HEK293 (cell line): ENCODE measurements around the gene TRPM5.

ENCODE experiments used
- KLF1 ChIP-seq: fragments of 450-650 bp; formaldehyde crosslinking; IDR thresholded peaks from 2 replicates; pipeline ENCODE4 v1.5.1; 2016; ENCODE audit warnings: missing biosample characterization, missing genetic modification characterization
- ZBTB21 ChIP-seq: fragments of 450-650 bp; formaldehyde crosslinking; IDR thresholded peaks from 2 replicates; pipeline ENCODE4 v1.5.1; 2017; ENCODE audit warnings: missing biosample characterization, missing genetic modification characterization
- ZNF138 ChIP-seq: fragments of 450-650 bp; formaldehyde crosslinking; IDR thresholded peaks from 2 replicates; pipeline ENCODE4 v1.5.1; 2016; ENCODE audit warnings: missing biosample characterization, missing genetic modification characterization, borderline replicate concordance
- ZNF16 ChIP-seq: fragments of 450-650 bp; formaldehyde crosslinking; IDR thresholded peaks from 2 replicates; pipeline ENCODE4 v1.5.1; 2016; ENCODE audit warnings: low read depth, missing biosample characterization, missing genetic modification characterization
- ZNF768 ChIP-seq: fragments of 450-650 bp; formaldehyde crosslinking; IDR thresholded peaks from 2 replicates; pipeline ENCODE4 v1.5.1; 2018; ENCODE audit warnings: missing biosample characterization, mild to moderate bottlenecking, missing genetic modification characterization
- TF ChIP-seq, protein P1 (sequence below): fragments of 450-650 bp; formaldehyde crosslinking; conservative IDR thresholded peaks from 2 replicates; pipeline ENCODE4 v1.5.1; 2016; ENCODE audit warnings: low read depth, missing biosample characterization, missing genetic modification characterization
- TF ChIP-seq, protein P2 (sequence below): fragments of 450-650 bp; formaldehyde crosslinking; IDR thresholded peaks from 2 replicates; pipeline ENCODE4 v1.5.1; 2016; ENCODE audit warnings: missing biosample characterization, missing genetic modification characterization
- TF ChIP-seq, protein P3 (sequence below): fragments of 450-650 bp; formaldehyde crosslinking; IDR thresholded peaks from 2 replicates; pipeline ENCODE4 v1.5.1; 2016; ENCODE audit warnings: missing biosample characterization, missing genetic modification characterization, low read depth
- TF ChIP-seq, protein P4 (sequence below): fragments of 450-650 bp; formaldehyde crosslinking; IDR thresholded peaks from 2 replicates; pipeline ENCODE4 v1.5.1; 2016; ENCODE audit warnings: missing biosample characterization, missing genetic modification characterization

DNA sequence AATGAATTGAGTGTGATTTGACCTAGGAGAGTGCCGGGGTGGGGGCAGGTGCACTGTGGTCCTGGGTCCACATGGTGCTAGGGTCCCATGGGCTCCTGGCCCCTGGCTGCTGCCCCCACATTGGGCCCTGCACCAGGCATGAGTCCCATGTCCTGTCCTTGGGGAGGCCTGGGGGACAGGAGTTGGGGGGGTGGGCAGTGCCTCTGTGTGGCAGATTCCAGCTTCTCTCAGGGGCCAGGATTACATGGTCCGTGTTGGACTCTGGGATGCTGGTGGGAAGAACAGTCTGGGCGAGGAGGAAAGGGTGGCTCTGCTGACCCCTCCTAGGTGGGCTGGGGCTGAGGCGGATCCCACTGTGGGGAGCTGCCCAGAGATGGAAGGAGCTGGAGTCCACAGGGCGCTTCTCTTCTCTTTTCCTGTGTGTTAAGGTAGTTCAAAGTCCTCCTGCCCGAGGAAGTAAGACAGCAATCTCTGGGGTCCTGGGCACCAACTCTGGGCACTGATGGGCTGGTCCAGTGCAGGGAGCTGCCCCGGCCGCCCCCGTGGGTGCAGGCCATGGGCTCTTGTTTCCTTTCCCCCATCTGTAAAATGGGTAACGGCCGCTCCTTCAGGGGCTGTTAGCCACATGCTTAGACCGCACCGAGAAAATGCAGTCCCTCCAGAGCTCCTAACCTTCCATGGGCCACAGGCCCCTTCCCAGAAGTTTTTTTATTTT lies 20.3 kb upstream of the TRPM5 start:
- TF ChIP-seq, protein P1, sequence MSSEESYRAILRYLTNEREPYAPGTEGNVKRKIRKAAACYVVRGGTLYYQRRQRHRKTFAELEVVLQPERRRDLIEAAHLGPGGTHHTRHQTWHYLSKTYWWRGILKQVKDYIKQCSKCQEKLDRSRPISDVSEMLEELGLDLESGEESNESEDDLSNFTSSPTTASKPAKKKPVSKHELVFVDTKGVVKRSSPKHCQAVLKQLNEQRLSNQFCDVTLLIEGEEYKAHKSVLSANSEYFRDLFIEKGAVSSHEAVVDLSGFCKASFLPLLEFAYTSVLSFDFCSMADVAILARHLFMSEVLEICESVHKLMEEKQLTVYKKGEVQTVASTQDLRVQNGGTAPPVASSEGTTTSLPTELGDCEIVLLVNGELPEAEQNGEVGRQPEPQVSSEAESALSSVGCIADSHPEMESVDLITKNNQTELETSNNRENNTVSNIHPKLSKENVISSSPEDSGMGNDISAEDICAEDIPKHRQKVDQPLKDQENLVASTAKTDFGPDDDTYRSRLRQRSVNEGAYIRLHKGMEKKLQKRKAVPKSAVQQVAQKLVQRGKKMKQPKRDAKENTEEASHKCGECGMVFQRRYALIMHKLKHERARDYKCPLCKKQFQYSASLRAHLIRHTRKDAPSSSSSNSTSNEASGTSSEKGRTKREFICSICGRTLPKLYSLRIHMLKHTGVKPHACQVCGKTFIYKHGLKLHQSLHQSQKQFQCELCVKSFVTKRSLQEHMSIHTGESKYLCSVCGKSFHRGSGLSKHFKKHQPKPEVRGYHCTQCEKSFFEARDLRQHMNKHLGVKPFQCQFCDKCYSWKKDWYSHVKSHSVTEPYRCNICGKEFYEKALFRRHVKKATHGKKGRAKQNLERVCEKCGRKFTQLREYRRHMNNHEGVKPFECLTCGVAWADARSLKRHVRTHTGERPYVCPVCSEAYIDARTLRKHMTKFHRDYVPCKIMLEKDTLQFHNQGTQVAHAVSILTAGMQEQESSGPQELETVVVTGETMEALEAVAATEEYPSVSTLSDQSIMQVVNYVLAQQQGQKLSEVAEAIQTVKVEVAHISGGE, result no peak
- TF ChIP-seq, protein P2, sequence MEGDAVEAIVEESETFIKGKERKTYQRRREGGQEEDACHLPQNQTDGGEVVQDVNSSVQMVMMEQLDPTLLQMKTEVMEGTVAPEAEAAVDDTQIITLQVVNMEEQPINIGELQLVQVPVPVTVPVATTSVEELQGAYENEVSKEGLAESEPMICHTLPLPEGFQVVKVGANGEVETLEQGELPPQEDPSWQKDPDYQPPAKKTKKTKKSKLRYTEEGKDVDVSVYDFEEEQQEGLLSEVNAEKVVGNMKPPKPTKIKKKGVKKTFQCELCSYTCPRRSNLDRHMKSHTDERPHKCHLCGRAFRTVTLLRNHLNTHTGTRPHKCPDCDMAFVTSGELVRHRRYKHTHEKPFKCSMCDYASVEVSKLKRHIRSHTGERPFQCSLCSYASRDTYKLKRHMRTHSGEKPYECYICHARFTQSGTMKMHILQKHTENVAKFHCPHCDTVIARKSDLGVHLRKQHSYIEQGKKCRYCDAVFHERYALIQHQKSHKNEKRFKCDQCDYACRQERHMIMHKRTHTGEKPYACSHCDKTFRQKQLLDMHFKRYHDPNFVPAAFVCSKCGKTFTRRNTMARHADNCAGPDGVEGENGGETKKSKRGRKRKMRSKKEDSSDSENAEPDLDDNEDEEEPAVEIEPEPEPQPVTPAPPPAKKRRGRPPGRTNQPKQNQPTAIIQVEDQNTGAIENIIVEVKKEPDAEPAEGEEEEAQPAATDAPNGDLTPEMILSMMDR, result no peak
- TF ChIP-seq KLF1 (no peak), ZNF16 (tag by site-specific recombination) (no peak), ZBTB21 (no peak), ZNF138 (tag by site-specific recombination) (no peak), ZNF768 (tag by site-specific recombination) (no peak)
- TF ChIP-seq, protein P3, sequence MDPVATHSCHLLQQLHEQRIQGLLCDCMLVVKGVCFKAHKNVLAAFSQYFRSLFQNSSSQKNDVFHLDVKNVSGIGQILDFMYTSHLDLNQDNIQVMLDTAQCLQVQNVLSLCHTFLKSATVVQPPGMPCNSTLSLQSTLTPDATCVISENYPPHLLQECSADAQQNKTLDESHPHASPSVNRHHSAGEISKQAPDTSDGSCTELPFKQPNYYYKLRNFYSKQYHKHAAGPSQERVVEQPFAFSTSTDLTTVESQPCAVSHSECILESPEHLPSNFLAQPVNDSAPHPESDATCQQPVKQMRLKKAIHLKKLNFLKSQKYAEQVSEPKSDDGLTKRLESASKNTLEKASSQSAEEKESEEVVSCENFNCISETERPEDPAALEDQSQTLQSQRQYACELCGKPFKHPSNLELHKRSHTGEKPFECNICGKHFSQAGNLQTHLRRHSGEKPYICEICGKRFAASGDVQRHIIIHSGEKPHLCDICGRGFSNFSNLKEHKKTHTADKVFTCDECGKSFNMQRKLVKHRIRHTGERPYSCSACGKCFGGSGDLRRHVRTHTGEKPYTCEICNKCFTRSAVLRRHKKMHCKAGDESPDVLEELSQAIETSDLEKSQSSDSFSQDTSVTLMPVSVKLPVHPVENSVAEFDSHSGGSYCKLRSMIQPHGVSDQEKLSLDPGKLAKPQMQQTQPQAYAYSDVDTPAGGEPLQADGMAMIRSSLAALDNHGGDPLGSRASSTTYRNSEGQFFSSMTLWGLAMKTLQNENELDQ (tag by site-specific recombination), result no peak
- TF ChIP-seq, protein P4, sequence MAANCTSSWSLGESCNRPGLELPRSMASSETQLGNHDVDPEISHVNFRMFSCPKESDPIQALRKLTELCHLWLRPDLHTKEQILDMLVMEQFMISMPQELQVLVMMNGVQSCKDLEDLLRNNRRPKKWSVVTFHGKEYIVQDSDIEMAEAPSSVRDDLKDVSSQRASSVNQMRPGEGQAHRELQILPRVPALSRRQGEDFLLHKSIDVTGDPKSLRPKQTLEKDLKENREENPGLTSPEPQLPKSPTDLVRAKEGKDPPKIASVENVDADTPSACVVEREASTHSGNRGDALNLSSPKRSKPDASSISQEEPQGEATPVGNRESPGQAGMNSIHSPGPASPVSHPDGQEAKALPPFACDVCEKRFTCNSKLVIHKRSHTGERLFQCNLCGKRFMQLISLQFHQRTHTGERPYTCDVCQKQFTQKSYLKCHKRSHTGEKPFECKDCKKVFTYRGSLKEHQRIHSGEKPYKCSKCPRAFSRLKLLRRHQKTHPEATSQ (tag by site-specific recombination), result no peak
